CD4-positive, alpha-beta T cell treated with Interferon gamma for 1 hour (primary cell): ENCODE measurements around the gene GEMIN7.
A peak's percentile ranks its signal among the peaks of the same experiment; 100 is the strongest.
"Not testable (repeated sequence)": the region's sequence is repeated elsewhere in the genome, so short reads cannot be mapped to it uniquely, and the experiment has no call there.

Source experiments
- DNase-seq: peaks from one replicate; pipeline ENCODE4 v3.0.0-alpha.2; 2020

GEMIN7 gene

DNA sequence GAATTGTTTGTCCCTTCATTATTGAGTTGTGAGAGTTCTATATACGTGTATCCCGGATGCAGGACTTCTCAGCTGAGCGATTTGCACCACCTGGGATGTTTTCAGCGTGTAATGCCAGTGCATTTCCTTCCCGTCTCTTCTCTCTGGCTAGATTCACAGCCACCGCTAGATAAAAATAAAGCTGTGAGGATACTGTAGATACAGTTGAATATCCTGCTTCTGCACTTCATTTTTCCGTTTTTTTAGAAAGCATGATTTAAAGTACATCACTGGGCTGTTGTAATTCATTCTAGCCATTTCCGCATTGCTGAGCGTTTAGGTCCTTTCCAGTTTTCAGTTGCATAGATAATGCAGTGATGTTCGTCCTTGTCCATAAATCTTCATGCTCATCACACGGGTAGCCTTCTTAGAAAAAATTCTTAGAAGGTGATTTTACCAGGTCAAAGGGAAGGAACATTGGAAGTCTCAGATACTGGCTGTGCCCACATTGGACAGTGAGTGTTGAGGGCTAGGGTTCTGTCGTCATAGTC is 28.6 kb downstream of the GEMIN7 start:
- DNase-seq: no peak

DNA sequence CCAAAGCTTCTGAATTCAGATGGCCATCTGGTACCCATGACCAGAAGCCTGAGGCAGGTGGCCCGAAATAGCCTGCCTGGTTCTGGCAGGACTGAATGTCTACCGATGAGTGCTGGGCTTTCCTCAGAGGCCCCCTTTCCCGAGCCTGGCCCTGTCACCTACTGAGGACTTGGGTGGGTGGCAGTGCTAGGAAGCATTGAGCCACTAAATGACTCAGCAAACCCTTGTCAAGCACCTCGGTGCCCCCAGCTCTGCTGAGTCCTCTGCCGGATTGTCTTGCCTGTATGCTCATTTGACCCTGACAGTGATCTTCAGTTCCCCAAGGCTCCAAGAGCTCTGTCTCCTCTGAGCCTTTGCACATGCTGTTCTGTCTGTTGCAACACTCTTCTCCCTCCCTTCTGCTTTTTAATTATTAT is 31.8 kb downstream of the GEMIN7 start:
- DNase-seq: no peak

DNA sequence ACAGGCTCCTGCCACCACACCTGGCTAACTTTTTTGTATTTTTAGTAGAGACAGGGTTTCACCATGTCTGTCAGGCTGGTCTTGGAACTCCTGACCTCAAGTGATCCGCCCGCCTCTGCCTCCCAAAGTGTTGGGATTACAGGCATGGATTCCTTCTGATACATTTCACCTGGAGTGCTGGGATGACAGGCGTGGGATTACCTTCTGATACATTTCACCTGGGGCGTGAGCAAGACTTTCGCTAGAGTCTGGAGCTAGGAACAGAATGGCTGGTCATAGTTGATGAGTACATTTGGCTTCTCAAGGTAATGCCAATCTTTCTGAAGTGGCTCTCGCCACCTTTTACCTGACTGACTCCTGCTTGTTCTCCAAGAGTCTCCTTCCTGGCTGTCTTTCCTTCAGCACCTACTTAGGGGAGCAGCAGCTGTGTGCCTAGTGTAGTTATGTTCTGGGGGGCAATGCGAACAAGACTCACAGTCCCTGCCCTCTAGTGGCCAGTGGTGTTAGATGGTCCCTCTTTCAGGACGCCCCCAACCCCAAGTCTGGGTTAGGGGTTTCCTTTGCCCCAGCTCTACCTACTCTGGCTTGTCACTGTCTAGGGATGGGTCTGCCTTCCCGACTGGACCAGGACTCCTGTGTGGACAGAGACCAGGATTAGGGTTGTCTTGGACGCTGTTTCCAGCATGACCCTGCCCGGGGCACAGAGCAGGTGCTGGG is 33.2 kb downstream of the GEMIN7 start:
- no peak for DNase-seq

DNA sequence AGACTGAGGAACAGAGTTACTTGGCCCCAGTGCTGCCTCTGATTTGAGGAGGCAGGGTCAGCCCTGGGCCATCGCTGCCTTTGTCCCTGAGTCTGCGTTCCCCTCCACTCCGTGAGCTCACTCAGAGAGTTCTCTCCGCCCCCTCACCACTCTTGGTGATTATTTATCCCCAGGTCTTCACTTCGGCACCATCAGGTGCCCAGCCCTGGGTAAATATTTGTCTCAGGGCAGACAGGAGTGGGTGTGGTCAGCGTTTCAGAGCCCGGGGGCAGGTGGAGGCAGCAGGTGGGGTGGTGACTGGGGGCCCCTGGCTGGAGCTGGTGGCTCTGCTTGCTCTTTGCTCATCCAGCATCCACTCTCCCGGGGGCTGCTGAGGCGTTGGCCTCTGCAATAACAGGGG is 34.6 kb downstream of the GEMIN7 start:
- DNase-seq: no peak

DNA sequence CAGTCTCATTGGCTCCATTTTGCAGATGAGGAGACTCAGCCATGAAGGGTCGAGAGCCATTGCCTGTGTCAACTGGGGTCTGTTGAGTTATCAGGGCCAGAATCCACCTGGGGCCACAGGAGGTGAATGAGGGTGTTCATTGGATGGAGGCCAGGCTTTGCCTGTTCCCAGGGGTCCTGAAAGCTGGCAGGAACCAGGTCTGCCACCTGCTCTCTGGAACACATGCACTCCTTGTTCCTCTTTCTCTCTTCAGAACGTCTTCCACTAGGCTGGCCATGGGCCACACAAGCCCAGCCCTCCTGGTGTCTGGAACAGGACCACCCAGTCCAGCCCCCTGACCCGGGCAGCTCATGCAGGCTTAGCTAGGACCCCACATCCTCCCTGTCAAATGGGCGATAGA is 35.1 kb downstream of the GEMIN7 start:
- no peak for DNase-seq

GRCh38 chr19:45115809-45116615 is 37.0 kb downstream of the GEMIN7 start:
- DNase-seq: no peak

DNA sequence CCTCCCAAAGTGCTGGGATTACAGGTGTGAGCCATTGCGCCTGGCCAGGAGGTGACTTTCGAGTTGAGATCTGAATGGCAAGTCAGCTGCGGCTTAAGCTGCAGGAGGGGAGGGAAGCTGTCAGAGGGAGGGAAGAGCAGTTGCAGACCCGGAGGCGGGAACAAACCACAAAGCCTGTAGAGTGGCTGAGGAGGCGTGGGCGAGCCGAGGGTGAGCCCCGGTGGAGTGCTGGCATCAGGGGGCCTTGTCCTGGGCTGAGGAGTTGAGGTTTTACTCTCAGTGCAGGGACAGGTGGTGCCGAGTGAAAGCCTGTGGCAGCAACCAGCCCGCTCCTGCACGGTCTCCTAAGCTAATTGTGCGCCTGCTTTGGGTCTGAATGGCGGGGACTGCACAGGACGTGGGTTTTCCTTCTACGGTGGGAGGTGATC is 38.1 kb downstream of the GEMIN7 start:
- peak; percentile 16 for DNase-seq

DNA sequence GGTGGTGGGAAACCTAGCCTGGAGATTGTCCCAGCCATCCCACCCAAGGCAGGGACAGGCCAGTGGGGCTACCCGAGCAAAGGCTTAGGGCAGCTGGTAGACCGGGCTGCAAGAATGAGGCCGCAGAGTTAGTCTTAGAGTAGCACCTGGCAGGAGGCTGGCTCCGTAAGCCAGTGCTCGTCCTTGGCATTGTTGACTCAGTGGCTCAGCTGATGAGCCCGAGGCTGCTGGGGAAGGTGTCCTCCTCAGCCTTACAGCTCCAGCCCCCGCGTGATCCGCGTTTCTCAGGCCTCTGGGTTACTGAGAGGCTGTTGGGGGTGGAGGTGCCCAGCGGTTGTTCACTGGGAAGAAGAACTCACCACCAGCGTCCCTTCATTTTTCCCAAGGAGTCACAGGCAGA is 38.6 kb downstream of the GEMIN7 start:
- no peak for DNase-seq

GRCh38 chr19:45118106-45118505 is 39.0 kb downstream of the GEMIN7 start:
- DNase-seq: no peak

DNA sequence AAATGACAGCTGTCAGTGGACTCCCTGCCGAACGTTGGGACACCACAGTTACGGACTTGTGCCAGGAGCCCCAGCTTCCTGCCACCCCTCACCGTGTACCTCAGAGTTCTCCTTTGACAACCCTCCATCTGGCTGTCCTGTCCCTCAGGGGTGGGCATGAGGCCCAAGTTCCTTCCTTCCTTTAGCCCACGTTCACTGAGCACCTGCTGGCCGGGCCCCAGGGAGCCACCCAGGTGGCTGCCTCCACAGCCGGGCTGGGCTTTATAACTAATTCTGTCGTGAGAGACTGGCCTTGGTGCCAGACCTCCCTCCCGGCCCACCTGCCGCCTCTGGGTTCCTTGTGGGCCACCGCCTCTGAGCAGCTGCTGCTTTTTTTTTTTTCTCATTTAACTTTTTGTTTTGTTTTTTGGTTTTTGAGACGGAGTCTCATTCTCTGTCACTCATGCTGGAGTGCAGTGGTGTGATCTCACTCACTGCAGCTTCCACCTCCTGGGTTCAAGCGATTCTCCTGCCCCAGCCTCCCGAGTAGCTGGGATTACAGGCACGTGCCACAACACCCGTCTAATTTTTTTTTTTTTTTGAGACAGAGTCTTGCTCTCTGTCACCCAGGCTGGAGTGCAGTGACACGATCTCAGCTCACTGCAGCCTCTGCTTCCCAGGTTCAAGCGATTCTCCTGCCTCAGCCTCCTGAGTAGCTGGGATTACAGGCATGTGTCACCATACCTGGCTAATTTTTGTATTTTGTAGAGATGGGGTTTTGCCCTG is 39.7 kb downstream of the GEMIN7 start:
- not testable (repeated sequence) for DNase-seq

DNA sequence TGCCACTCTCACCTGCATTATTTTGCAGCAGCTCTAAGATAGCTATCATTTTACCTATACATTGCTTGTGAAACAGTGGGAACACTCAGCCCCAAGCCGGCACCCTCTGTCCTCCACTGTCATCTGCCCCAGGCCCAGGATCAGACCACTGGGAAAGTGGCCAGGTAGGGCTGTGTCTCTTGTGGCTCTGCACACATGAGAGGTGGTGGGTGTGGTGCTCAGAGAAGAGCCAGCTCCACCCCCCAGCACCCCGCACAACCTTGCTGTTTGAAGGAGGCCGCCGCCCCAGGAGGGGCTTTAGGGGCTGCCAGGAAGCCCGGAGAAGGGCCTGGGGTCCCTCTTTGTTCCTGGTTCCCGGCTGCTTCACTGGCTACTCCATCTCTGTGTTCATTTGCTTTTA is 40.5 kb downstream of the GEMIN7 start:
- DNase-seq: no peak

GRCh38 chr19:45121827-45122345 is 42.8 kb downstream of the GEMIN7 start:
- DNase-seq: no peak

DNA sequence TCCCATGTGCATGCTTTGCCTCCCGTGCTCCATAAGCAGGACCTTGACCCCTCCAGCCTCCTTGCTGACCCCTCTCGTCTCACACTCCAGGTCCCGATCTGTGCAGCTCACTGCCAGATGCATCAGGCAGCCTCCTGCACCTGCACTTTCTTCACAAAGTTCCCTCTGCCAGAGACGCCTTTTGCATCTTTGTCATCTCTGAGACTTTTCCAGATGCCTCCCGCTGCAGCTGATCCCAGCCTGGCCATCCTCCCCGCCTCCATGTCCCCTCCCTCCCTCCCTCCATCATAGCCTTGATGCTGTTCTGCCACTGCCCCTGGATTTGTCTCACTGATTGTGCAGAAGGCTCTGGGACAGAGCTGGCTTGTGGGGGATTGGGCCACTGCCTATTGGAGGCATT is 43.8 kb downstream of the GEMIN7 start:
- DNase-seq: no peak

DNA sequence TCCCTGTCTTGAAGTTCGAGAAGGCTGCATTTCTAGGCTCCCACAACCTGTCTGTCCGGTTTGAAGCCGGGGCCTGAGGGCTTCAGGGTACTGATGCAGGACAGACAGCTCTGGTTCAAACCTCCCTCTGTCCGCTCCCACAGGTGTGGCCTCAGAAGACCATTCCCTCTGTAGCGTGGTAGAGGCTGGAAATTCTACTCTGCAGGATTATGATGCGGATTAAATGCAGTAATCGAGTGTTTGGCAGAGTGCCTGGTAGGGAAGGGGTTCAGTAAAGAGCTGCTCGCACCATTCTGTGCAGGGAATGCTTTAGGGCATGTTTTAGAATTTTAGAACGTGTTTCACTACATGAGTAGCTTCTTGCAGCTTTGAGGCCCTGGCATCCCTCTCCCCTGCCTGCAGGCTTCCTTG is 44.4 kb downstream of the GEMIN7 start:
- no peak for DNase-seq

GRCh38 chr19:45124021-45124420 is 45.0 kb downstream of the GEMIN7 start:
- no peak for DNase-seq

GRCh38 chr19:45125360-45125759 is 46.3 kb downstream of the GEMIN7 start:
- DNase-seq: no peak

DNA sequence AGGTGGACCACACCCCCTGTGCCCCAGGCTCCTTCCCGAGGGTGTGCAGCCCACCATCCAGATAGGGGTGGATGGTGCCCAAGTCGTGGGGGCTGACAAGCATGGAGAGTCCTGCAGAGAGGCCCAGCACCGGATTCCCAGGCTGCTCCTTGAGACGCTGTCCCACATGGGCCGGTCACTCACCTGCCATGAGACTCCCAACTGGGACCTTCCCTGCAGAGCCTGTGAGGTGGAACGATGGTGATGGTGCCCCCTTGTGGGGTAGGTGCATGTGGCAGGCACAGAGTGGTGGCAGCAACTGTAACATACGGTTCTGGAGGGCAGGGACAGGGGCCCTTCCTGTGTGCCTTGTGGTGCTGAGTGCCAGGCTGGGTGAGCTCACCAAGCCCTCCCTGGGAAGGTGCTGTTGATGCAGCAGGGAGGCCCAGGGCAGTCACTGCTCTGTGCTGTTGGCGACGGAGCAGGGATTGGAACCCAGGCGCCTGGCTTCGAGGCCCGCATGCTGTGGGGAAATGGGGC is 47.0 kb downstream of the GEMIN7 start:
- peak; percentile 58 for DNase-seq

DNA sequence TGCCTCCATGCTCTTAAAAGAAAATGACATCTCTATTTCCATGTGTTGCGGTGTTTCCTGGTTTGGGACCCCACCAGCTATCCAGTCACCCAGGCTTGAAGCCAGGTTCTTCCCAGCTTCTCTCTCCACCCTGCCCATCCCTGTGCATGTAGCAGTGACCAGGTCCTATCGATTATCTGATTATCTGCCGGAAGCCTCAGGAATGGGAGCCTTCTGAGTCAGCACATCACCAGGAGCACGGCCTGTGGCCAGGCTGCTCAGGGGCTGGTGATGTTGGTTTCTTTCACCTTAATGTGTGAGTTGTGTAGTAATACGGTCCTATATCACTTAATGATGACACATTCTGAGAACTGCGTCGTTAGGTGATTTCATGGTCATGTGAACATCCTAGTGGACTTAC is 47.6 kb downstream of the GEMIN7 start:
- no peak for DNase-seq

DNA sequence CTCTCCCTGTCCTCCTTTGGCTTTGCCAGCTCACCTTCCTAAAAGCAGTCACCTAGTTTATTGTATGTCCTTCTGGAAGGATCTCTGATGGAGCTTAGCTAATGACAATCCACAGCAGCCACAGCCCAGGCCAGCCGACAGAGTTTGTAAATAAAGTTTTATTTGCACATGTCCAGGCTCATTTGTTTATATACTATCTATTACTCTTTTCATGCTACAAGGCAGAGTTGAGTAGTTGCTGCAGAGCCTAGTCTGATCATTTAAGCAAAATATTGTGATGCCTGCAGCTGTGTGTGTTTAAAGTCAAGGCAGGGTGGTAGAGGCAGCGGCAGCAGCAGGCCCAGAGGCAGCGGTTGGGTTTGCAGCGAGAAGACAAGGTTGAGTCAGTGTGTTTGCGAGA is 49.1 kb downstream of the GEMIN7 start:
- no peak for DNase-seq

- DNase-seq: no peak
Measured at GRCh38 chr19:45128806-45129205, 49.7 kb downstream of the GEMIN7 start.

GRCh38 chr19:45130236-45130635 is 51.2 kb downstream of the GEMIN7 start:
- DNase-seq: no peak

GRCh38 chr19:45130888-45131615 is 52.0 kb downstream of the GEMIN7 start:
- no peak for DNase-seq
